ES-I3 (cell line): ENCODE results near the gene FZD1.

Experiments
- H3K36me3 ChIP-seq: 2 replicates; pipeline ENCODE4 v1.6.1; 2013; ENCODE audit warnings: mild to moderate bottlenecking, low read length, control low read depth, moderate library complexity; ENCODE audit not compliant: insufficient read depth
- H3K4me1 ChIP-seq: 2 replicates; pipeline ENCODE4 v1.6.1; 2013; ENCODE audit warnings: mild to moderate bottlenecking, control low read depth, low read length; ENCODE audit not compliant: insufficient read depth
- H3K9ac ChIP-seq: 2 replicates; pipeline ENCODE4 v1.6.1; 2013; ENCODE audit warnings: low read depth, mild to moderate bottlenecking, low read length, moderate library complexity
- H3K9me3 ChIP-seq: 2 replicates; pipeline ENCODE4 v1.6.1; 2013; ENCODE audit warnings: mild to moderate bottlenecking, low read length, moderate library complexity; ENCODE audit not compliant: control insufficient read depth, insufficient read depth

Gene FZD1

DNA sequence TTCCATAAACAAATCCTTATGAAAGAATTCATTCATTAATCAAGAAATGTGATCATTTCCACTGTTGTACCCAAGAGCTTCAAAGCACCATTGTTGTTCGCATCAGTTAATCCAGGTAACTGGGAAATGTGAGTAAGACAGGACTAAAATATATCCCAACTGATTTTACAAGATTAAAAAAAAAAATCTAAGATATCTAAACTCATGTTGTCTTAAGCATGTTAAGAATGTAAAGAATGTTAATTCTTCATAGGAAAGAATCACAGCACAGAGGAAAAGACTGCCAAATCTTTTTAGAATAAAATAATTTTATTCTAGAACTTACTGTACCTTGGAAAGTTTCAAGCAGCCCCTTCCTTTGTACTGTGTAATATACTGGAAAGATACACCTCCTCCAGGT, 16.4 kb downstream of the FZD1 start:
- Histone ChIP-seq H3K9me3 (no peaks in the 10 kb centered on the region), H3K36me3 (no peaks in the 10 kb centered on the region), H3K9ac (no peak overlapping the region), H3K4me1 (peaks cover 7% of the 10 kb centered on the region; the same call in 1 of the 2 replicates)

DNA sequence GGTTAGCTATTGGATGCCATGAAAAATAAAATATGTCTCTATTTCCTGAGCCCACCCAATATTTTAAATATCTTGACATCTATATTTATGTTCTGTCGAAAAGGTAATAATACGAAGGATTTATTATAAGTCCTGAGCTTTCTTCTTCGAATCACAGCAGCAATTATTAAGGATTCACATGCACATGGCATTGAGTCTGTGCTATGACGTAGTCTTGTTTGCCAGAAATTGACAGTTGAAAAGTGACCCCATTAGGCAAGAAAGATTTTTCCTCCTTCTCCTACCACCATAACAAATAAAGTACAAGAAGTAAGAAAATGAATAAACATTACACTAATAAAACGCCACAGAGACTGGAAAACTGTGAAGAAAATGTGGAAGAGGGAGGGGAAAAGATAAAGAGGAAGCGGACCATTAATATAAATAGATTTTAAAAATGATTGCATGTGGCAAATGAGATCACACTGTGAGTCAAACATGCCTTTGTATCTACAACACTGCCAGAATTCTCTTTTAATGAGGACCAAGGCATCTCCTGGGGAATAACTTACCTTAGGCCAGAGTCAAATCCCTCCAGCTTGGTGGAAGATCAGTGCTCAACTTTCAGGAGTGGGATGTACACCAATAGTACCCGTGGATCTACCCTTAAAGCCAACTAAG, 21.6 kb downstream of the FZD1 start:
- no peaks in the 10 kb centered on the region for H3K9me3 ChIP-seq
- no peak overlapping the region for H3K9ac ChIP-seq
- peaks cover 4% of the 10 kb centered on the region; the same call in 1 of the 2 replicates for H3K4me1 ChIP-seq
- no peaks in the 10 kb centered on the region for H3K36me3 ChIP-seq

DNA sequence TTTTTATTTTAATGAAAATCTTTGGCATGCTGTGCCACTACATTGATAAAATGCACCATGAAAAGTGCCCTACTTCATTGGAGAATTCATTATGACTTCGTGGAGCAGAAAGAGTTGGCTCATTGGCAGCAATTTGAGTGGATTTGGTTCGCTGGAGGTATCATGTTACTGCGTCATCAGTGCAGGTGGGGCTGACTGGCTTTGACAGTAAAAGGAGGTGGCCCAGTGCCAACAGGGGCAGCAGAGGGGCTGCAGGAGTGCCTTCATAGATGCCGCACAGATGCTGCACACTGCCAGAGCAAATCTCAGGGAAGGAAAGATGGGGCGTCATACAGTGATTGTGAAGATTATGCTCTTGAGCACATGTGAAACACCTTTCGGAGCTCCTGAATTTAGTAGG, 22.2 kb downstream of the FZD1 start:
- no peak overlapping the region for H3K9ac ChIP-seq
- H3K4me1 ChIP-seq: peaks cover 4% of the 10 kb centered on the region; the same call in 1 of the 2 replicates
- no peaks in the 10 kb centered on the region for H3K36me3 ChIP-seq
- H3K9me3 ChIP-seq: no peaks in the 10 kb centered on the region

DNA sequence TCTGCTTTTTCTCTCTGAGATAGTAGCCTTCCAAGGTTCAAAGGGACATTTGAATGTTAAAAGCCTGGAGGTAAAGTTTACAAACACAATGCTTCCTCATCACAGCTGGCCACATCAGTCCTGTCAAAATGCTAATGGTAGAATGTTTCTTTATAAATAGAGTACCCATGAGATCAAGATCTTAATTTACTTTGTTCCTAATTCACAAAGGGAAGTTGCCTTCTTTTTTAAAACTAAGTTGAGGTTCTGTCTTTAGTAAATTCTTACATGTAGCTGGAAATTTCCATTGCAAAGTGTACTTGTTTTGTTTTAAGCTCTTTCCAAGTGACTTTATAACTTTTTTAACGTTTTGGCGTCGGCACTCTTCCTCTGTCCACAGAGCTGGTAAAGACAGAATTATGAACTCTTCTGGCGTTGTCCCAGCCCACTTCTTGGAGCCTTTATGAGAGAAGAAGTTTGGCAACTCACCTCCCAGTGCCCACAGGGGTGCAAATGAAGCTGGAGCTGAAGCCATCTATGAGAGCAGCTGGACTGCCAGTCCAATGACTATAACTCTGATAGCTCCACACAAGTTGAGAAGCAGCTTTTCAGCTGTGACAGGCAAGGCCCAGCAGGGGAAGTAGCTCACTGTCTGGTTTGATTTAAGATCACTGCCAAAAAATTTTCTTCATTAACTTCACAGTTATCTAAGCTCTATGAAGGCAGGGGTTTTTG, 23.3 kb downstream of the FZD1 start:
- Histone ChIP-seq H3K9me3 (no peaks in the 10 kb centered on the region), H3K4me1 (peaks cover 4% of the 10 kb centered on the region; the same call in 1 of the 2 replicates), H3K36me3 (no peaks in the 10 kb centered on the region), H3K9ac (no peak overlapping the region)

DNA sequence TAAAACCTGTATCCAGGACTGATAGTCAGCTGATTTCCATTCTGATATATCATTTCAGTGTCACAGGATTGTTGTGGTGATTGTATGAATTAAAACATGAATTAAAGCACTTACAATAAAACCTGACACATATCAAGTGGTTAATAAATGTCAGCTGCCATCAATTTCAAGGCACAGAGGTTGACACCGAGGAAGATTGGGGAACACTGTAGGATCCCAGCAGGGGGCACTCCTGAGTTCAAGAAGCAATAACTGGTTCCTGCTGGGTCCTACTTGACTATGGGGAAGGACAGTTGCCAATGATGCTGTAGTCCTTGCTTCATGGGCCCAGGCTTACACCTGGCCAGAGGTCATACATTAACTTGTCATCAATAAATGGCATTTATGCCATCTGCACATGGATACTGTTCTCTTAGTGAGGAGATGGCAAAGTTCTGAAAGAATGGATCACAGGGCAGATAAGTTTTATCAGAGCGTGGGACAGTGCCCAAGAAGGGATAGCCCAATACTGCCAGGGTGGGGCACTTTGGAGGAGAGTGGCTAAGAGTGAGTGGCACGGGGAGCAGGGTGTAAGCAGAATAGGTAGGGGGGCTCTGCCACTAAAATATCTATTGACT, 24.1 kb downstream of the FZD1 start:
- H3K9me3 ChIP-seq: no peaks in the 10 kb centered on the region
- H3K9ac ChIP-seq: no peak overlapping the region
- peaks cover 4% of the 10 kb centered on the region; the same call in 1 of the 2 replicates for H3K4me1 ChIP-seq
- no peaks in the 10 kb centered on the region for H3K36me3 ChIP-seq

DNA sequence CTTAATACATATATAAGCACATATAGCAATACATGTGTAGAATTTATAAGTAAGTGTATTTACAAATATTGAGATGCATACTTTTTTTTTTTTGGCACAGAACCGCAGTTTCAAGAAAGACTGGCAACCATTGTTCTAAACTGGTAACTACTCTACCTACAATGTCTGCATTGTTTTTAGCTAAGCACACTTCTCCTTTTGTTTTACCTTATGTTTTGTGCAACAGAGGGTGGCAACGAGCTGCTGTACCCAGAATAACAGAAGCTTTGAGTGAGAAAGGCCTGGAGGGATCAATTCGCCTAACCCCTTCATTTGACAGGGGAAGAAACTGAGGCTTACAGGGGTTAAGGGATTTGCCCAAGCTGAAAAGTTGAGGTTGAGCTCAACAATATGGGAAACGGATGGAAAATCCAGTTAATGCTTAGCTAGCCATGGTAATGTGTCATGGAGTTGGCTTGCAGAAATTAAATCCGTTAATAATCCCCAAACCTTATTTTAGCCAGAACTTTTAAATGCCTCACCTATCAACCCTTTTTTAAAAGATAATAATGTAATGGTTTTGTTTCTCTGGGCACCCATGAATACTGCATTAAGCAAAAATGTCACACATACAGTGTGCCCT, 25.5 kb downstream of the FZD1 start:
- H3K36me3 ChIP-seq: no peaks in the 10 kb centered on the region
- H3K9ac ChIP-seq: no peak overlapping the region
- H3K9me3 ChIP-seq: no peaks in the 10 kb centered on the region
- H3K4me1 ChIP-seq: peaks cover 4% of the 10 kb centered on the region; the same call in 1 of the 2 replicates

DNA sequence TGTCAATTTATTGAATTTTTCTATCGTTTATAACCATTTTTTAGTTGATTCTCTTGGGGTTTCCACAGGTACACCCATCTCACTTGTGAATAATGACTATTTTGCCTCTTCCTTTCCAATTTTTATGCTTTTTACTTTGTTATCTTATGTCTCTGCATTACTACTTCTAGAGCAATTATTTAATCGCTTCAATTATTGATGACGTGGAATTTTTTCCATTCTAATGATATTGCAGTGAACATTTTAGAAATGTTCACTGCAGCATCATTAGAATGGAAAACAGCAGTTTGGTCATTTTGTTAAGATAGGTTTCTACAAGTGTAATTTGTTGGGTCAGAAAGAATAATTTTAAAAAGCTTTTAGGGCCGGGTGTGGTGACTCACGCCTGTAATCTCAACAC, 27.1 kb downstream of the FZD1 start:
- Histone ChIP-seq H3K9me3 (no peaks in the 10 kb centered on the region), H3K4me1 (peaks cover 4% of the 10 kb centered on the region; the same call in 1 of the 2 replicates), H3K36me3 (no peaks in the 10 kb centered on the region), H3K9ac (no peak overlapping the region)

DNA sequence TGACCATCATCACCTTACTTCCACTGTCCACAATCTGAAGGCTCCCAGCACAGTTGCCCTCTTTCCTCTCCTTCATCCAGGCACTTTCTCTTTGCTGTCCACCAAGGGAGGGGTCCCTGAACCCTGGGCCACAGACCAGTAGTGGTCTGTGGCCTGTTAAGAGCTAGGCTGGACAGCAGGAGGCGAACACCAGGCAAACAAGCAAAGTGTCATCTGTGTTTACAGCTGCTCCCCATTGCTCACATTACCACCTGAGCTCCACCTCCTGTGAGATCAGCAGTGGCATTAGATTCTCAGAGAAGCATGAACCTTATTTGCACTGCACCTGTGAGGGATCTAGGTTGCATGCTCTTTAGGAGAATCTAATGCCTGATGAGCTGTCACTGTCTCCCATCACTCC, 27.7 kb downstream of the FZD1 start:
- H3K4me1 ChIP-seq: peaks cover 4% of the 10 kb centered on the region; the same call in 1 of the 2 replicates
- H3K9me3 ChIP-seq: no peaks in the 10 kb centered on the region
- no peaks in the 10 kb centered on the region for H3K36me3 ChIP-seq
- H3K9ac ChIP-seq: no peak overlapping the region

DNA sequence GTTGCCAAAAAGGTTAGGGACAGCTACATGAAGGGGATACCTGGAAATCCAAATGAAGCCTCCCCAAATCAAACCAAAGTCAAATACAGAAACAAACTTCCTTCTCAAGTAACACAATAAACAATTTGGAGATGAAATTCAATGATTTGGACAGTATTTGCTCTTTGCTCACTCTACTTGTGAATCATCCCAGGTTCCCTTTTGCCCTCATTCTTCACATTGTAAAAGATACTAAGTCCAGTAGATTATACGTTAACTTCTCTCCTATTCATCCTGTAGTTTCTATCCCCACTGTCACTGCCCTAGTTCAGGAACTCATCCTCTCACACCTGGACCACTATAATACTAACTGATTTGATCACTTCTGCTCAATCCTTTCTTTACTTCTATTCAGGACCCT, 28.3 kb downstream of the FZD1 start:
- H3K4me1 ChIP-seq: peaks cover 4% of the 10 kb centered on the region; the same call in 1 of the 2 replicates
- H3K36me3 ChIP-seq: no peaks in the 10 kb centered on the region
- no peaks in the 10 kb centered on the region for H3K9me3 ChIP-seq
- no peak overlapping the region for H3K9ac ChIP-seq

DNA sequence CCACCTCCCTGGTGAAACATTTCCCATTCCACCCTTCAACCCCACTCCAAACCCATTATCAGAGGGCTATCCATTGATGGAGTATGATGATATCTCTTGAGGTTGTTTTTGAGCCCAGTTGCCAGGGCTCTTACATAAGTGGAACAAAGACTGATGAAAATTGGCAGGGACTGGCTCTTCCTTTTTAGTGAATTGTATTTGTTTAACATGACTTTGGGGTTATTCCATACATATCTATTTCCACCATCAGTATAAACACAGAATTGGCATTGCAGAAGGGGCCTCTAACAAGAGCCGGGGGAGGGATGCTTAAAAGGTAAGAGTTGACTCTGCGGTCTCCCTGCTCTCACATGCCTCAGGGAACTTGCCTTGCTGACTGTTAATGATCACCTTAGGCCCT, 28.9 kb downstream of the FZD1 start:
- no peak overlapping the region for H3K9ac ChIP-seq

DNA sequence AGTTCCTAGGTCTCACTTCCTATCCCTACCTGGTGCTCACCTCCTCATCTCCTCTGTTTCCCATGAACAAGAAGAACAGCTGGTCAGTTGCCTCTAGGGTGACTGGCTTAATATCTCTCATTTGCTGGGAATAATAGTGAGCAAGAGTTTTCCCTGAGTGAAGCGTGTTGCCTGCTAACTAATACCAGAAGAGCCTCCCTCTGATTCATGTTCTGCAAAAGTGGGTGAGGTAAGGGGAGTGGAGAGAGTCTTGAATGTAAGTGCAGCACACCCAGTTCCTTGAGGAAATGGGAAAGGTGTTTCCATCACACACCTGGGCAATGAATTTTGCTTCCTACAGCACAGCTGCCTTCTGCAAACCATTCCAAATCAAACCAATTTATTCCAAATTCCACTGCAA, 29.6 kb downstream of the FZD1 start:
- Histone ChIP-seq H3K4me1 (no peaks in the 10 kb centered on the region), H3K9ac (no peak overlapping the region), H3K36me3 (no peaks in the 10 kb centered on the region), H3K9me3 (no peaks in the 10 kb centered on the region)

More for the DNA sequence above, 28.9 kb downstream of the FZD1 start:
- H3K9me3 ChIP-seq: no peaks in the 10 kb centered on the region
- no peaks in the 10 kb centered on the region for H3K36me3 ChIP-seq
- H3K4me1 ChIP-seq: no peaks in the 10 kb centered on the region

DNA sequence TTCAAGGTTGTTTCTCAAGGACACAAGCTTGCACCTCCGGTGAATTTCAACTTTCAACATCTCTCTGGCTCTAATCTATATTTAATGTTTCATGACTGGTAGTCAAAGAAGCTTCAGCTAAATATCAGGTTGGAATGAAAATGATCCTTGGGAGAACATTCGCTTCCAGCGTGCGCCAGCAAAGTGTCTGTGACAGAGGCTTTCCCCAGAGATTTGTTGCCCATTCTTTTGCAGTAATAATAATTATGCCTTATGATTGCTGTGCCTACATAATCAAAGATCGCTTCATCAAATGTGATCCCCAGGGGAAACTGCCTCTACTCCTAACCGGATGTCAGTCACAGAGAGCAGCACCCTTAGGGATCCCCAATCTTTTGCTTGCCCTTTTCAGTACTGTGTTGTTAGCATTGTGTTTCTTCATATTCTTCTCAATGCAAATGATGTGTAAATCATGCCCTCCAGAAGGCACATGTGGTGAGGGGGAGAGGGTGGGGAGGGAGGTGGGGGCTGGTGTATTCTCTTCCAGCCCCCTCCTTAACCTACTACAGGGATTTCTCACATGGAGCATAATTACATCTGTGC, 30.5 kb downstream of the FZD1 start:
- no peak overlapping the region for H3K9ac ChIP-seq
- H3K36me3 ChIP-seq: no peaks in the 10 kb centered on the region
- no peaks in the 10 kb centered on the region for H3K4me1 ChIP-seq
- no peaks in the 10 kb centered on the region for H3K9me3 ChIP-seq

DNA sequence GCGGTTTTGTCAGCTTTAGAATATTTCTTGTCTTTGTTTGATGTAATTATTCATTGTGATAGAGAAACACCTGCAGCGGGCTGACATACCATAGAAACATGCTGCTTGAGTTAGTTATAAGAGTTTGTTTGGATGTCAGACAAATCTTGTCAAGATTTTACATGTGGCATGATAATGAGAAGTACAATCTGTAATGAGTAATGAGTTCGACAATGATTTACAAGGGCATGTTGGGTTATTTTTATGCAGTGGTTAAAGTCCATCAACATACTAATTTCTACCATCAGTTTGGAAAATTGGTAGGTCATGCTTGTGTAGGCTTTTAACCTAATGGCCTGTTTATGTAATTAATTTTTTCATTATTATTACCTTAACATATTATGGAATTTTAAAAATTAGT, 31.3 kb downstream of the FZD1 start:
- Histone ChIP-seq H3K4me1 (no peaks in the 10 kb centered on the region), H3K9ac (no peak overlapping the region), H3K9me3 (no peaks in the 10 kb centered on the region), H3K36me3 (no peaks in the 10 kb centered on the region)

DNA sequence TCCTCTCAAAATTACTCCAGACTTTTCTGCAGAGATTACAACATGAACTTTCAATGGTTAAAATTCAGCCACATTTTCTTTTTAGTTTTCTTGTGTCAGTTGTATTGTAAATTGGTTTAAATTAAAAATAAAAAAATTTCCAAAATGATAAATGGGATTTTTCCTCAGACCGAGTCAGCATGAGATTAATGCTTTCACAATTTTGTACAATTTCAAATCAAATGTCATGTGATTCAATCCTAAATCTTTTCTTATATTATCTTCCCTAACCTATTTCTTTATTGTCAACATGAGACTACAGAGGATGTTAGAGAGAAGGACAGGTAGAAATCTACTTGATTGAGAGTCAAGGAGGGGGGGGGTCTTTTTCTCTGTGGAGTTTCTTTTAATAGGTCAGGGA, 33.7 kb downstream of the FZD1 start:
- Histone ChIP-seq H3K36me3 (no peaks in the 10 kb centered on the region), H3K9me3 (no peaks in the 10 kb centered on the region), H3K9ac (no peak overlapping the region), H3K4me1 (no peaks in the 10 kb centered on the region)
